WI38 (cell line): ENCODE results near the gene EPYC.

Experiments
- H3K4me3 ChIP-seq: 2 replicates; pipeline ENCODE4 v1.5.1; 2011; ENCODE audit warnings: low read depth, mild to moderate bottlenecking, control low read depth, low read length
- CTCF ChIP-seq: IDR thresholded peaks from 2 replicates; pipeline ENCODE4 v1.5.1; 2012; ENCODE audit warnings: low read depth, mild to moderate bottlenecking, control low read depth, low read length

EPYC gene

GRCh38 chr12:90970471-90970870 is 34.3 kb downstream of the EPYC start:
- TF ChIP-seq CTCF: no peak
- H3K4me3 ChIP-seq: no peak overlapping the region

- no peak for TF ChIP-seq CTCF
- no peak overlapping the region for H3K4me3 ChIP-seq
Observed at GRCh38 chr12:90969851-90970250, 34.9 kb downstream of the EPYC start.

GRCh38 chr12:90969346-90969745 is 35.4 kb downstream of the EPYC start:
- no peak for TF ChIP-seq CTCF
- H3K4me3 ChIP-seq: no peak overlapping the region

- H3K4me3 ChIP-seq: no peak overlapping the region
- no peak for TF ChIP-seq CTCF
Observed at GRCh38 chr12:90965204-90965603, 39.6 kb downstream of the EPYC start.

- no peak overlapping the region for H3K4me3 ChIP-seq
- TF ChIP-seq CTCF: no peak
Observed at GRCh38 chr12:90964616-90965015, 40.2 kb downstream of the EPYC start.

- no peak overlapping the region for H3K4me3 ChIP-seq
- no peak for TF ChIP-seq CTCF
Observed at GRCh38 chr12:90963946-90964345, 40.8 kb downstream of the EPYC start.

- no peak overlapping the region for H3K4me3 ChIP-seq
- no peak for TF ChIP-seq CTCF
Observed at GRCh38 chr12:90961154-90961553, 43.6 kb downstream of the EPYC start.
